Prostate gland (tissue), 2 donors: ENCODE results near the gene PPP1R1B. TPM values are rescaled to one million over a fixed set of nuclear protein-coding genes. Genes with fewer than 3 reads are reported as not detected.

Source experiments
- DNase-seq: peaks from one replicate; pipeline ENCODE4 v3.0.0-alpha.2; 2019; ENCODE audit warnings: low spot score
- H3K27ac ChIP-seq, 2 donors: fragments of 200-600 bp; sonication (generic); 2 replicates each; pipeline ENCODE4 v1.5.1; 2017 to 2019
- H3K27me3 ChIP-seq: fragments of 200-600 bp; sonication (generic); replicated peaks from 2 replicates; pipeline ENCODE4 v1.5.1; 2019; ENCODE audit not compliant: insufficient read depth
- H3K36me3 ChIP-seq, 2 donors: fragments of 200-600 bp; sonication (generic); 1 replicate in 1 of 2; 2 replicates in 1 of 2; pipeline versions ENCODE4 v1.5.1 to v1.8.1; 2017 to 2019
- H3K4me1 ChIP-seq: fragments of 200-600 bp; sonication (generic); replicated peaks from 2 replicates; pipeline ENCODE4 v1.5.1; 2019
- H3K4me3 ChIP-seq, 2 donors: fragments of 200-600 bp; sonication (generic); 2 replicates each; pipeline ENCODE4 v1.5.1; 2017 to 2019
- H3K9me3 ChIP-seq: fragments of 200-600 bp; sonication (generic); 2 replicates; pipeline ENCODE4 v1.5.1; 2017
- CTCF ChIP-seq, 4 experiments: fragments of 200-600 bp in 2 of 4; fragments of 450-650 bp in 2 of 4; sonication (generic) in 2 of 4; IDR thresholded peaks; 1 replicate in 3 of 4; 2 replicates in 1 of 4; pipeline ENCODE4 v1.5.1; 2016 to 2019; ENCODE audit warnings: antibody characterized with exemption in 4 of 4, mild to moderate bottlenecking in 2 of 4, moderate library complexity in 2 of 4
- POLR2A ChIP-seq: fragments of 450-650 bp; IDR thresholded peaks from one replicate; pipeline ENCODE4 v1.6.1; 2016; ENCODE audit warnings: antibody characterized with exemption, mild to moderate bottlenecking
- POLR2AphosphoS5 ChIP-seq: sonication (generic); formaldehyde crosslinking; IDR thresholded peaks from one replicate; pipeline ENCODE4 v1.6.1; 2017; ENCODE audit warnings: antibody characterized with exemption
- WGBS: methylation state at CpG from one replicate; pipeline ENCODE4 v1.1.5; 2018; 5-methylcytosine and 5-hydroxymethylcytosine counted together
- intact Hi-C: fragments of 100-400 bp; cut with DNase I; formaldehyde crosslinking; loops from one replicate; pipeline ENCODE4 v1.14.2; 2022
- total RNA-seq, 2 donors: library from RNA; depleted of rRNA; stranded (reverse); fragments of >200 nt; gene quantifications; one replicate each; pipeline ENCODE4 v1.1.0, GENCODE V29; 2016

PPP1R1B gene
- total RNA-seq, 2 donors from 2014 or later: 69.0 to 108 TPM

GRCh38 chr17:39677072-39677471, 50.3 kb downstream of the PPP1R1B start:
- 87% methylated on average over 7 of the region's 8 CpGs for WGBS
- no peak for TF ChIP-seq POLR2AphosphoS5
- no peak for TF ChIP-seq POLR2A
- no peak for TF ChIP-seq CTCF (IDR thresholded peaks at IDR 0.05)
- H3K27ac ChIP-seq: no peak overlapping the region

GRCh38 chr17:39677542-39678339, 51.0 kb downstream of the PPP1R1B start:
- no peak for DNase-seq
- no peaks in the 10 kb centered on the region for H3K27me3 ChIP-seq
- TF ChIP-seq CTCF (IDR thresholded peaks at IDR 0.05): no peak
- no peak for TF ChIP-seq POLR2A
- TF ChIP-seq POLR2AphosphoS5: no peak
- WGBS: 39% methylated on average over 13 of the region's 13 CpGs
- no peak overlapping the region for H3K4me3 ChIP-seq
- H3K27ac ChIP-seq: no peak overlapping the region
- no peaks in the 10 kb centered on the region for H3K9me3 ChIP-seq
- no peaks in the 10 kb centered on the region for H3K36me3 ChIP-seq
- H3K4me1 ChIP-seq: peaks cover 20% of the 10 kb centered on the region
- intact Hi-C loops: loop anchor here (5.0 kb wide), 1 partner anchor 40 kb away; the partner anchor contains the start of gene STARD3

More at GRCh38 chr17:39677072-39677471, 50.3 kb downstream of the PPP1R1B start:
- Histone ChIP-seq H3K9me3 (no peaks in the 10 kb centered on the region), H3K4me3 (no peak overlapping the region), H3K27me3 (no peaks in the 10 kb centered on the region), H3K36me3 (no peaks in the 10 kb centered on the region), H3K4me1 (peaks cover 20% of the 10 kb centered on the region)
- intact Hi-C loops: loop anchor here (5.0 kb wide), 1 partner anchor 40 kb away; the partner anchor contains the start of gene STARD3
- DNase-seq: no peak

- no peak for DNase-seq
- Histone ChIP-seq H3K4me3 (no peak overlapping the region), H3K27ac (no peak overlapping the region), H3K27me3 (no peaks in the 10 kb centered on the region), H3K4me1 (peaks cover 20% of the 10 kb centered on the region), H3K36me3 (no peaks in the 10 kb centered on the region), H3K9me3 (no peaks in the 10 kb centered on the region)
- intact Hi-C loops: loop anchor here (5.0 kb wide), 1 partner anchor 41 kb away; the partner anchor contains the start of gene STARD3
- no peak for TF ChIP-seq POLR2A
- no peak for TF ChIP-seq CTCF (IDR thresholded peaks at IDR 0.05)
- TF ChIP-seq POLR2AphosphoS5: no peak
- 84% methylated on average over 13 of the region's 13 CpGs for WGBS
Measured at GRCh38 chr17:39678340-39679116, 51.8 kb downstream of the PPP1R1B start.

GRCh38 chr17:39679521-39680192, 52.9 kb downstream of the PPP1R1B start:
- H3K27ac ChIP-seq: no peak overlapping the region

More at GRCh38 chr17:39679521-39680192, 52.9 kb downstream of the PPP1R1B start:
- Histone ChIP-seq H3K36me3 (no peaks in the 10 kb centered on the region), H3K4me3 (no peak overlapping the region), H3K9me3 (no peaks in the 10 kb centered on the region), H3K27me3 (no peaks in the 10 kb centered on the region), H3K4me1 (peaks cover 17% of the 10 kb centered on the region)
- TF ChIP-seq CTCF (IDR thresholded peaks at IDR 0.05) (no peak), POLR2A (no peak), POLR2AphosphoS5 (no peak)
- intact Hi-C loops: loop anchor here (5.0 kb wide), 1 partner anchor 42 kb away; the partner anchor contains the start of gene STARD3
- no peak for DNase-seq
- WGBS: 77% methylated on average over 12 of the region's 12 CpGs
